Trophoblast cell (in vitro differentiated cells and primary cell): ENCODE measurements around the gene RBBP4.

Experiments
- DNase-seq, 2 donors: peaks; one replicate each; pipeline ENCODE4 v3.0.0-alpha.2; 2016
- H2AFZ ChIP-seq: 2 replicates; pipeline ENCODE4 v1.6.1; 2013; ENCODE audit warnings: low read length, moderate library complexity, mild to moderate bottlenecking; ENCODE audit not compliant: insufficient read depth, poor library complexity
- H2AK5ac ChIP-seq: 2 replicates; pipeline ENCODE4 v1.6.1; 2013; ENCODE audit warnings: mild to moderate bottlenecking, low read length
- H2BK120ac ChIP-seq: 2 replicates; pipeline ENCODE4 v1.6.1; 2013; ENCODE audit warnings: low read length, mild to moderate bottlenecking, moderate library complexity; ENCODE audit not compliant: insufficient read depth, poor library complexity
- H2BK12ac ChIP-seq: 2 replicates; pipeline ENCODE4 v1.6.1; 2013; ENCODE audit warnings: mild to moderate bottlenecking, low read length, moderate library complexity
- H2BK5ac ChIP-seq: 2 replicates; pipeline ENCODE4 v1.6.1; 2013; ENCODE audit warnings: low read length, low read depth, moderate library complexity, mild to moderate bottlenecking; ENCODE audit not compliant: poor library complexity
- H3K14ac ChIP-seq: 2 replicates; pipeline ENCODE4 v1.6.1; 2013; ENCODE audit warnings: mild to moderate bottlenecking, low read length
- H3K18ac ChIP-seq: 2 replicates; pipeline ENCODE4 v1.6.1; 2013; ENCODE audit warnings: mild to moderate bottlenecking, low read length
- H3K23ac ChIP-seq: 2 replicates; pipeline ENCODE4 v1.6.1; 2013; ENCODE audit warnings: low read length
- H3K27ac ChIP-seq: 2 replicates; pipeline ENCODE4 v1.5.1; 2013; ENCODE audit warnings: low read depth, mild to moderate bottlenecking, inconsistent platforms, low read length, moderate library complexity
- H3K27me3 ChIP-seq: 2 replicates; pipeline ENCODE4 v1.6.1; 2013; ENCODE audit warnings: inconsistent platforms, mild to moderate bottlenecking, low read length, moderate library complexity; ENCODE audit not compliant: insufficient read depth
- H3K36me3 ChIP-seq, 2 experiments: 1 replicate in 1 of 2; 2 replicates in 1 of 2; pipeline ENCODE4 v1.6.1; 2013; ENCODE audit warnings: low read length in 2 of 2, mild to moderate bottlenecking in 2 of 2, moderate library complexity in 1 of 2; ENCODE audit not compliant: insufficient read depth in 2 of 2, control insufficient read depth in 1 of 2
- H3K4ac ChIP-seq: 2 replicates; pipeline ENCODE4 v1.6.1; 2013; ENCODE audit warnings: low read depth, mild to moderate bottlenecking, low read length, moderate library complexity
- H3K4me1 ChIP-seq, 2 experiments: 1 replicate in 1 of 2; 2 replicates in 1 of 2; pipeline ENCODE4 v1.6.1; 2013; ENCODE audit warnings: low read length in 2 of 2, mild to moderate bottlenecking in 2 of 2, moderate library complexity in 1 of 2; ENCODE audit not compliant: insufficient read depth in 2 of 2, control insufficient read depth in 1 of 2
- H3K4me2 ChIP-seq: 2 replicates; pipeline ENCODE4 v1.6.1; 2013; ENCODE audit warnings: inconsistent platforms, mild to moderate bottlenecking, low read length, moderate library complexity
- H3K4me3 ChIP-seq: 2 replicates; pipeline ENCODE4 v1.5.1; 2013; ENCODE audit warnings: mild to moderate bottlenecking, low read depth, low read length, inconsistent platforms
- H3K79me1 ChIP-seq: one replicate; pipeline ENCODE4 v1.6.1; 2013; ENCODE audit warnings: low read length
- H3K79me2 ChIP-seq: 2 replicates; pipeline ENCODE4 v1.6.1; 2013; ENCODE audit warnings: low read length, mild to moderate bottlenecking; ENCODE audit not compliant: control insufficient read depth, insufficient read depth, poor library complexity
- H3K9ac ChIP-seq: 2 replicates; pipeline ENCODE4 v1.6.1; 2013; ENCODE audit warnings: mild to moderate bottlenecking, low read length
- H3K9me3 ChIP-seq: 2 replicates; pipeline ENCODE4 v1.6.1; 2013; ENCODE audit warnings: low read depth, mild to moderate bottlenecking, control low read depth, inconsistent platforms, low read length; ENCODE audit not compliant: insufficient read depth
- H4K12ac ChIP-seq: 2 replicates; pipeline ENCODE4 v1.6.1; 2013; ENCODE audit warnings: low read depth, mild to moderate bottlenecking, low read length, moderate library complexity
- H4K8ac ChIP-seq: 2 replicates; pipeline ENCODE4 v1.6.1; 2013; ENCODE audit warnings: low read depth, mild to moderate bottlenecking, low read length, moderate library complexity
- H4K91ac ChIP-seq: one replicate; pipeline ENCODE4 v1.6.1; 2013; ENCODE audit warnings: low read depth, mild to moderate bottlenecking, low read length, moderate library complexity
- WGBS: extraction: QIAGEN DNeasy Blood & Tissue Kit; methylation state at CpG from one replicate; pipeline ENCODE4 v1.1.7; 2013; ENCODE audit warnings: missing lambda C conversion rate; ENCODE audit not compliant: insufficient read length, insufficient coverage; ENCODE audit errors: extremely low coverage; 5-methylcytosine and 5-hydroxymethylcytosine counted together

Gene RBBP4

GRCh38 chr1:32611859-32612188, 39.2 kb upstream of the RBBP4 start:
- H3K4ac ChIP-seq: no peak overlapping the region
- DNase-seq: no peak
- no peaks in the 10 kb centered on the region for H3K9me3 ChIP-seq
- no CpG with 5 or more reads among the region's 12 CpGs for WGBS
- H3K27me3 ChIP-seq: no peaks in the 10 kb centered on the region
- peak overlapping the region; percentile 42 for H3K4me3 ChIP-seq
- H2AK5ac ChIP-seq: no peak overlapping the region
- no peak overlapping the region for H4K12ac ChIP-seq
- no peaks in the 10 kb centered on the region for H3K79me1 ChIP-seq
- no peak overlapping the region for H3K27ac ChIP-seq
- H4K91ac ChIP-seq: no peak overlapping the region
- no peak overlapping the region for H2BK12ac ChIP-seq
- H2BK5ac ChIP-seq: no peak overlapping the region
- no peak overlapping the region for H3K14ac ChIP-seq
- no peak overlapping the region for H3K9ac ChIP-seq
- no peak overlapping the region for H2BK120ac ChIP-seq
- peak overlapping the region; percentile 77 for H3K4me2 ChIP-seq
- H3K79me2 ChIP-seq: no peaks in the 10 kb centered on the region
- H3K36me3 ChIP-seq: peaks cover 2 to 3% of the 10 kb centered on the region in 2 experiments
- H3K23ac ChIP-seq: no peak overlapping the region
- peaks cover 8 to 10% of the 10 kb centered on the region in 2 experiments for H3K4me1 ChIP-seq
- no peak overlapping the region for H3K18ac ChIP-seq
- peak overlapping the region; percentile 82 for H4K8ac ChIP-seq
- peak overlapping the region; percentile 26 for H2AFZ ChIP-seq

- Histone ChIP-seq H3K18ac (no peak overlapping the region), H4K12ac (no peak overlapping the region), H3K4me1 (peaks cover 8 to 10% of the 10 kb centered on the region in 2 experiments), H3K4me3 (peak overlapping the region; percentile 45), H2AFZ (peak overlapping the region; percentile 26), H3K27me3 (no peaks in the 10 kb centered on the region), H3K27ac (no peak overlapping the region), H3K36me3 (peaks cover 0 to 1% of the 10 kb centered on the region in 2 experiments), H2BK120ac (no peak overlapping the region), H4K91ac (no peak overlapping the region), H3K4me2 (peak overlapping the region; percentile 77), H2BK5ac (no peak overlapping the region), H3K23ac (no peak overlapping the region), H2BK12ac (no peak overlapping the region), H3K79me1 (no peaks in the 10 kb centered on the region), H3K79me2 (no peaks in the 10 kb centered on the region), H3K4ac (no peak overlapping the region), H2AK5ac (no peak overlapping the region), H3K9me3 (no peaks in the 10 kb centered on the region), H3K14ac (no peak overlapping the region), H3K9ac (no peak overlapping the region), H4K8ac (peak overlapping the region; percentile 82)
- WGBS: no CpG with 5 or more reads among the region's 35 CpGs
- peak; percentile 89 to 93 for DNase-seq
Measured at GRCh38 chr1:32612189-32612881, 38.7 kb upstream of the RBBP4 start.

GRCh38 chr1:32613472-32613871, 37.5 kb upstream of the RBBP4 start:
- Histone ChIP-seq H3K79me1 (no peaks in the 10 kb centered on the region), H2BK5ac (no peak overlapping the region), H3K9ac (no peak overlapping the region), H3K23ac (no peak overlapping the region), H3K4me2 (no peak overlapping the region), H2AFZ (no peak overlapping the region), H2BK12ac (no peak overlapping the region), H3K18ac (no peak overlapping the region), H3K4ac (no peak overlapping the region), H3K36me3 (no peaks in the 10 kb centered on the region), H3K27me3 (no peaks in the 10 kb centered on the region), H4K12ac (no peak overlapping the region), H3K9me3 (no peaks in the 10 kb centered on the region), H3K27ac (no peak overlapping the region), H2BK120ac (no peak overlapping the region), H3K14ac (no peak overlapping the region), H3K4me3 (no peak overlapping the region), H3K4me1 (peaks cover 8 to 10% of the 10 kb centered on the region in 2 experiments), H4K8ac (no peak overlapping the region), H3K79me2 (no peaks in the 10 kb centered on the region), H2AK5ac (no peak overlapping the region), H4K91ac (no peak overlapping the region)
- no peak for DNase-seq
- no CpG with 5 or more reads among the region's 5 CpGs for WGBS

- H3K36me3 ChIP-seq: peaks cover 0 to 5% of the 10 kb centered on the region in 2 experiments
- H2AFZ ChIP-seq: no peak overlapping the region
- no peaks in the 10 kb centered on the region for H3K27me3 ChIP-seq
- no peak for DNase-seq
- WGBS: no CpG with 5 or more reads among the region's 5 CpGs
- no peak overlapping the region for H4K12ac ChIP-seq
- no peak overlapping the region for H2BK5ac ChIP-seq
- H4K91ac ChIP-seq: no peak overlapping the region
- no peak overlapping the region for H4K8ac ChIP-seq
- no peaks in the 10 kb centered on the region for H3K79me1 ChIP-seq
- no peak overlapping the region for H3K4me2 ChIP-seq
- H3K9me3 ChIP-seq: no peaks in the 10 kb centered on the region
- no peak overlapping the region for H3K4me3 ChIP-seq
- no peak overlapping the region for H3K23ac ChIP-seq
- no peak overlapping the region for H3K9ac ChIP-seq
- no peaks in the 10 kb centered on the region for H3K4me1 ChIP-seq
- no peak overlapping the region for H3K18ac ChIP-seq
- no peak overlapping the region for H2BK12ac ChIP-seq
- no peak overlapping the region for H3K27ac ChIP-seq
- no peak overlapping the region for H2AK5ac ChIP-seq
- H2BK120ac ChIP-seq: no peak overlapping the region
- no peak overlapping the region for H3K4ac ChIP-seq
- no peaks in the 10 kb centered on the region for H3K79me2 ChIP-seq
- no peak overlapping the region for H3K14ac ChIP-seq
Measured at GRCh38 chr1:32618673-32619221, 32.3 kb upstream of the RBBP4 start.
